SK-N-SH treated with all-trans-retinoic acid at 6 μM for 48 hours (cell line): ENCODE measurements around the gene SELPLG.

Experiments used
- CSDC2 ChIP-seq: fragments of 250-450 bp; sonication (Bioruptor Pico); IDR thresholded peaks from 2 replicates; pipeline ENCODE4 v1.5.0; 2020; ENCODE audit warnings: mild to moderate bottlenecking, moderate library complexity
- OSR1 ChIP-seq: fragments of 250-450 bp; sonication (Bioruptor Pico); IDR thresholded peaks from 2 replicates; pipeline ENCODE4 v1.8.0; 2022; ENCODE audit warnings: moderate library complexity, mild to moderate bottlenecking, inconsistent platforms
- POU6F1 ChIP-seq: fragments of 250-450 bp; sonication (Bioruptor Pico); IDR thresholded peaks from 2 replicates; pipeline ENCODE4 v1.8.0; 2021; ENCODE audit warnings: low read depth, mild to moderate bottlenecking, moderate library complexity, borderline replicate concordance
- RARB ChIP-seq: fragments of 250-450 bp; sonication (Bioruptor Pico); IDR thresholded peaks from 2 replicates; pipeline ENCODE4 v1.8.0; 2021; ENCODE audit warnings: mild to moderate bottlenecking, moderate library complexity
- SNAI2 ChIP-seq: fragments of 250-450 bp; sonication (Bioruptor Pico); IDR thresholded peaks from 2 replicates; pipeline ENCODE4 v1.5.0; 2020; ENCODE audit warnings: mild to moderate bottlenecking, moderate library complexity
- TCF4 ChIP-seq: fragments of 250-450 bp; sonication (Bioruptor Pico); IDR thresholded peaks from 2 replicates; pipeline ENCODE4 v1.8.0; 2021; ENCODE audit warnings: mild to moderate bottlenecking, moderate library complexity, borderline replicate concordance
- ZC3H10 ChIP-seq: fragments of 250-450 bp; sonication (Bioruptor Pico); IDR thresholded peaks from 2 replicates; pipeline ENCODE4 v1.5.1; 2021; ENCODE audit warnings: mild to moderate bottlenecking, moderate library complexity

DNA sequence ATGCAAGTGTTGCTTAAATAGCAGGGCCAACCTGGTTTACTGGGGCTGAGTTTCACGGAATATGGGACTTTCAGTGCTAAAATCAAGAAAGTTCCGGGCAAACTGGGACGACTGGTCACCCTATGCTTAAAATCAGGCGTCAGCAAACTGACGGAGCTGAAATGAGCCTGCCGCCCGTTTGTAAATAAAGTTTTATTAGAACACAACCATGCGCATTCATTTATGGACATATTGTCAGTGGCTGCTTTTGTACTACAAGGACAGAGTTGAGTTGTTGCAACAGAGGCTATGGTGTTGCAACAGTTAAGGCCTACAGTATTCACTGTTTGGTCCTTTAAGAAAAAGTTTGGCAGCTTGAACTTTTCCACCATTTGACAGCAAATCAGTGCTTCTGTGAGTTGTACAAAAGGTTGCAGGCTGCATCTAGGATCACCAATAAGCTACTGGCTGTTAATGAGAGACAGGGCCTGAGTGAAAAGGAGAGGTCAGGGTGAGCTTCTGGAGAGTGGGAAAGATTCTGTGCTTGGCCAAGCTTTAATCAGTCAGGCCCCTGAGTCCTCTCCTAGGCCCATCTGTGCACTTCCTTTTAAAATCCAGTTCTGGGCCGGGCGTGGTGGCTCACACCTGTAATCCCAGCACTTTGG lies 13.3 kb downstream of the SELPLG start:
- no peak for TF ChIP-seq OSR1 (CRISPR knock-in tag)
- TF ChIP-seq POU6F1 (CRISPR knock-in tag) = no peak
- no peak for TF ChIP-seq TCF4 (CRISPR knock-in tag)
- TF ChIP-seq ZC3H10 (CRISPR knock-in tag) = no peak
- TF ChIP-seq CSDC2 (CRISPR knock-in tag) = no peak
- TF ChIP-seq SNAI2 (CRISPR knock-in tag) = no peak
- no peak for TF ChIP-seq RARB (CRISPR knock-in tag)
